ENCODE data around the gene GJC2.

Gene GJC2

DNA sequence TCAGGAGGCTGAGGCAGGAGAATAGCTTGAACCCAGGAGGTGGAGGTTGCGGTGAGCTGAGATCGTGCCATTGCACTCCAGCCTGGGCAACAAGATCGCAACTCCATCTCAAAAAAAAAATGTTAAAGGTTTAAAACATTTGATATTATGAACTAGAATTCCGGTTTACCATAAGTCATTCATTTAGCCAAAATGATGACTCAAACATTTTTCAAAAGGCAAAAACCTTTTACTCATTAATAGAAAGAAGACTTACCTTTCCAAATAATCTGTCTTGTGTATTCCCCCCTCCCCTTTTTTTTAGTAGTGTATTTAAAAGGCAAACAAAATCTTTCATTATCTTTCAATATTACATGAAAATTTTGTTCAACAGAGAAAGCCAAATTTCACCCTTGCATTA, 32.4 kb upstream of the GJC2 start:
- no peak for DNase-seq

DNA sequence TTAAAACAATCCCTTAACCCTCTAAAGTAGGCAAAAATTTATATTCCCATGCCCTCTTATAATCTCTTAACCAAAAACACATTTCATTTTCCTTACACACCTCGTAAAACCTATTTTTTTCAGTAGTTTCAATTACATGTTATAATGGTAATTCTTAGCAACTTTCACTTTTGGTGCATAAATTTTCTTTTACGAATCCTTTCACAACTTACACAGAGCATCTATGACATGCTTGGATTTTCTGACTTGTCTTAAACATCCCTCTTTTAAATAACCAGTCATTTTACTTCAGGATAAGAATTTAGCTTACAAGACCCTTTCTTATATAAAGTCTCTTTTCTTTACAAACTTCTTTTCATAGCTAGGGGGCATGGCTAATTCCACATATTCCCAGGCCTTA, 31.7 kb upstream of the GJC2 start:
- DNase-seq = no peak

DNA sequence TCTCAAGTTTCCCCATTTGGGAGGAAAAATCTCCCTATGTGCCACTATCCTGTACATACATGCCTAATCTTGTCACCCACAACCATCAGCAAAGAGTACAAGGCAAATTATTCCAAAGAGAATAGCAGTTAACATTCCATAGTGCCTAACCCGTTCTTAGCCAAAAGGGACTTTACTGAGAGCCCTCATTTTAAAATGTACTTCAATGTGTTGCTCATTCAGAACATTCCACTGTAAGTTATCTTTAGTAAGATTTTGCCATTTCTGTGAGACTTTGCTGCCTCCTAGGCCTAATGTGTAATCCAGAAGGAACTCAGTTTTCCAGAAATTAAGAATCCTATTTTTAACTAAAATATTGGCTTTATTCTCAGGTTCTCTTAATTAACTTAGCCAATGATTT, 29.4 kb upstream of the GJC2 start:
- no peak for DNase-seq

DNA sequence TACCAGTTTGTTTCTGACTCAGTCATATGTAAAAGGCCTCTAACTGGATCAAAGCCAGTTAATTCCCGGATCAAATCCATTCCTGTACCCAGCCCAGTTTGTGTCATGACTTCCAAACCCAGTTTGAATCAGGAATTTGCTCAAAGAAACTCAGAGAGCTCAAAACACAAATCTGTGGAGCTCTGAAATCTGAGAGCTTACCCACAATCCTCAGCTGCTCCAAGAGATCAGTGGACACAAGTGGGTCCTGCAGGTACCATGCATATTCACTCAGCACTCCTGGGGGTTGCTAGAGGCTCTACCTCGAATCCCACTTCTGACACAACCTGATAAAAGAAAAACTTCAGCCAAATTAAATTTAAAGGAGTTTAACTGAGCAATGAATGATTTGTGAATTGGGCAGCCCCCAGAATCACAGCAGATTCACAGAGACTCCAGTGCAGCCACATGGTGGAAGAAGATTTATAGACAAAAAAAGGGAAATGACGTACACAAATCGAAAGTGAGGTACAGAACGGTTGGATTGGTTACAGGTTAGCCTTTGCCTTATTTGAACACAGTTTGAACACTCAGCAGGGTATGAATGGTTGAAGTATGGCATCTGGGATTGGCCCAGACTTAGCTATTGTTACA, 28.8 kb upstream of the GJC2 start:
- DNase-seq = no peak

DNA sequence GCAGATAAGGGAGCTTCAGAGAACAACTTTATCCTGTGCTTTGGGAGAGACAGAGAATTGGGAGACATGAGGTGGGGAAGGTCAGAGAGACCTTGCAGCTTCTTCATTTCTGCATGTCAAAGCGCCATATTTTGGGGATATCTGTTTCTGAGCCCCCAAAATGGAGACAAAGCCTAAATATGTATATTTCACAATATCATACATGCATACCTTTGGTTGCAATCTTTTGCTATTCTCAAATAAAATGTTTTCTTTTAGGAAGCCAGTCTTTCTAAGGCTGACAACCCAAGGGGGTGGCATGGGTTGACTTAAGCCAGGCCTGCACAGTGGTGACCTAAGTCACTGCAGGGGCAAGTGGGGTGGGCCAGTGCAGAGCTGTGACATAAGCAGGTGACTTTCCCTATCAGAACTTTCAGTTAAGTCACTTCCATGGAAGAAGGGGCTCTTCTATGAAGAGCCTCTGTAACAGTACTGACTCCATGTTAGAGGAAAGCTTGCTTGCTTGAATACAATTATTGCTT, 26.7 kb upstream of the GJC2 start:
- no peak for DNase-seq

DNA sequence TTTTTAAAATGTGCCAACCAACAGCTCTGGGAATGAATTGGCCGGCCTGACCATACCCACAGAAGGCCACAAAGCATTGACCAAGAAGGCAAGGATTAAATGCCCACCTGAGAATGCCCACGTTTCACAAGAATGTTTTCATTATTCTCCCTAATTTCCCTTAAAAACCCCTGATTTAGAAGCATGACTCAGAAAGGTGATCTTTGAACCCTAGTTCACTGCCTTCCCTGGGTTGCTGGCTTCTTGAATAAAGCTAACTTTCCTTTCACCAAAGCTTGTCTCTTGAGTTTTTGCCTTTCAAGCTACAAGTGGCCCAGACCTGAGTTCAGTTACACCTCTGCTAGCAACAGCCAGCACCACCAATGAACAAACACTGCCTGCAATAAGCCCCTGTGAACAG, 26.2 kb upstream of the GJC2 start:
- no peak for DNase-seq

DNA sequence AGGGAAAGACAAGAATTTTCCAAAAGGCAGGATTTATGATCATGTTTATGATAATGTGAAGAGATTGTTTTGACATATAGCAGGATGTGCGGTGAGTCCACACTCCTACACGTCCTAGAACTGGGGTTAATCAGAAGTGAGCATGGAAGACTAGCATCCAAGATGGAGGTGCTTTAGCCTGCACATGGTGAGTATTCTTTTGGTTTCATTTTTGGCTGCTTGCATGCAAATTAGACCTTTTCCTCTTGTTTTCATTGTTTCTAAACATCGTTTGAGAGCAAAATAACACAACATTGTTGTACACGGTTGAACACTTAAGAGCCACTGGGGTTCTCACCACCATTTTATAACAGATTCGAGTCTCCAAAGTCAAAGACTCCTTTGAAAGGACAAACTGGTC, 24.5 kb upstream of the GJC2 start:
- no peak for DNase-seq

DNA sequence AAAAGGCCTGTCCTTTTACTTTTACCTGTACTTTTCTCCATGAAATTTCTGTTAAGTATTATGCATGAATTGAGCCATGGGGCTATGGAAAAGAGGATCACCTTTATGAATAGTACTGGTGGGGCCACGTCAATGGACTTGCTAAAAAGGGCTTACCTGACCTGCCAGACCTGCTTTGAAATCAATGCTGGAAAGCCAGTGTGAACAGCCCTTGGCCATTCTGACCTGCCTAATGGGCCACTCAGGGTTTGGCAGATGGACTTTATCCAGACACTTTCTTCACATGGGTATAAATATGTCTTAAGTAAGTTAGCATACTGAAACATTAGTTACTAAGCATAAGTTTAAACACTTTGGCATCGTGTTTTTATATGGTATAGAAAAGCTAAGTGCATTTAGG, 18.0 kb upstream of the GJC2 start:
- no peak for DNase-seq

DNA sequence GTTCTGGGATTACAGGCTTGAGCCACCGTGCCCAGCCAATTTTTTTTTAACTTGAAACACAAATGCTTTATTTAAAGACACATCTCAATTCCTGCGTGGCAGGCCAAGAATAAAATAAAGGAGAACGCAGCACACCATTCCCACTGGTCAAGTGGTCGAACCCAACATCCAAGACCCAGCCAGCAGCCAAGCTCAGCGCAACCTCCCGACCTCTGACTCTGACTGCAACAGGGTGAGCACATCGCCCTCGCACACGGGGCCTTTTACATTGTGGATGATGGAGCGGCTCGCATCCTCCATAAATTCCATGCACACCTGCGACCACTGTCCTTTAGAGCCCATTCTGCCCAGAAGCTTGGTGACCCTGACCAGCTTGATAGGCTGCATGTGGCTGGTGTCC, 15.1 kb upstream of the GJC2 start:
- no peak for DNase-seq

DNA sequence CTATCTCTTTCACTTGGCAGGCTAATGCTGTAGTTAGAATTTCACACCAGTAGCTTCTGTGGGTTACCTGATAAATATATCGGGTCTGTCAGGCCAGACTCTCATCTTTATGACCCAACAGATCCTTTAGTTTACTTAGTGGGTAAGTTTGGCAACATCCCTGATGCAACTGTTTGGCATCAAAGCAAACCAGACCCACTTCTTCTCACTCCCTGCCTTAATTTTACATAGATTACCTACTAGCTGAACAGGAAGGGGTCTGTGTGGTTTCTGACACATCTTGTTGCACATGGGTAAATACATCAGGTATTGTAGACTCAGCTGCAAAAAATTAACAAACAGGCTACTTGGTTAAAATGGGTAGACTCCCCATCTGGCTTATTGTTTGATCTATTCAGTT, 12.8 kb upstream of the GJC2 start:
- DNase-seq = no peak

DNA sequence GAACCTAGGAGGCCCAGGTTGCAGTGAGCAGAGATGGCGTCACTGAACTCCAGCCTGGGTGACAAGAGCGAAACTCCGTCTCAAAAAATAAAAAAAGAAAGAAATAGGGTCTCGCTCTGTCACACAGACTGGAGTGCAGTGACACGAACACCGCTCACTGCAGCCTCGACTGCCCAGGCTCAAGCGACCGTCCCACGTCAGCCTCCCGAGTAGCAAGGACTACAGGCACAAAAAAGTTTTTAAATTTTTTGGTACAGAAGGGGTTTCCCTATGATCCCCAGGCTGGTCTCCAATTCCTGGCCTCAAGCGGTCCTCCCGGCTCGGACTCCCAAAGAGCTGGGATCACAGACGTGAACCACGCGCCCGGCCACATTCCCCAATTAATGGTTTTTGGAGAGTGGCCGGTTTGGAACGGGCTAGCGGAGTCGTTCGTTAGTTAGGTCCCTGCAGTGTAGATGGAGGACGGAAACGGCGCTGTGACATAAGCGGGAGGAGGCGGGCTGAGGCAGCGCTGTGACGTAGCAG, 10.3 kb upstream of the GJC2 start:
- DNase-seq = no peak

DNA sequence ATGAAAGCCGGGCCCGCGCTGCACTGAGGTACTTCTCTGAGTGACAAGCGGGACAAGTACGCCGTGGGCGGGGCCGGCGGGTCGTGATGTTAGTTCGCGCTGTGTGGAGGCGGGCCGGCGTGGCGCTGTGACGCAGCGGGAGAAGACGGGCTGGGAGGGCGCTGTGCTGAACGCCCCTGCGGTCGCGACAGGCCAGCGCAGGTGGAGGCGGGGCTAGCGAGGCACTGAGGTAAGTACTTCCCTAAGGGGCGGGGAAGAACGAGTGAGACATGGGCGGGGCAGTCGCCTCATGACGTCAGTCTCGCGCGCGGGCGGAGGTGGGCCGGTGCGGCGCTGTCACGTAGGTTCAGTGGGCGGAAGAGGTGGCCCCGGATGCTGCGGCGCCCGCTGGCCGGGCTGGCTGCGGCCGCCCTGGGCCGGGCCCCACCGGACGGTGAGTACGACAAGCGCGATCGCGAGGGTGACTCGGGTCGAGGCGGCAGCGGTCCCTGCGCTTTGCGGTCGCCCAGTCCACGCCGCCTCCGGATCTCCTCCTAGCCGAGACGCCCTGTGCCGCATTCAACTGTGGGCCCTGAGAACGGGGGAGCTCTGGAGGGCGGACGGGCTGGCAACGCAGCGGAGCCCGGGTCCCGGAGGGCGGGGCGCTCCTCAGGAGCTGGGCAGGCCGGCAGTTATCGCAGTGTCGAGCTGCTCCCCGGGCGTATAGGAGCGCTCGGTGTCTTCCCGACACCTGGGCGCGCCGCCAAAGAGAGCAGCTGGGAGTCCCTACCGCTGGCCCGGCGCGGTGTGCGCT, 9.6 kb upstream of the GJC2 start, which contains the start of gene GUK1:
Gene GUK1 (plus strand): TSS at position 349 of the 793 bp plus-strand sequence. CDS start 24 bp downstream, at position 373.
- peak; percentile 100 for DNase-seq

DNA sequence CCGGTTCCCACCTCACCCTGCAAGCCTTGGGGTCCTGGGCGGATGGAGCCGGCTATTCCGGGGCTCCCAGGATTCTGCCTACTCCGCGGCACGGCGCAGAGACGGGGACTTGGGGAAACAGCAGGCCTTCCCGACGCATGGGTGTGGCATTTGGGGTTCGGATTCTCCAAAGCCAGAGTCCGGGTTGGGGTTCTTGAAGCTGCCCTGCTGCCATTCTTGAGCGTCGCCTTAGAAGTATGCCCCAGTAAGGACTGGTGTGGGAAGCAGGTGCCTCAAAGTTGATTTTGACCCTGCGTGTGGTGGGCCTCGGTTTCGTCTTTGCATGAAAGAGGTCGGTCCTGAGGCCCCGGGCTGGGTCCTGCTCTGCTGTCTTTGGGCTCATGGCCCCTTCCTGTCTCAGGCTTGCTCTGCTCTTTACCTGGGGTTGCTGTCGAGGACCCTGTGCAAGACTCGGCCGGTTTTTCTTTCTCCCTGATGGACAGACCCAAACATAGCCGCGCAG, 9.0 kb upstream of the GJC2 start:
- DNase-seq = no peak

DNA sequence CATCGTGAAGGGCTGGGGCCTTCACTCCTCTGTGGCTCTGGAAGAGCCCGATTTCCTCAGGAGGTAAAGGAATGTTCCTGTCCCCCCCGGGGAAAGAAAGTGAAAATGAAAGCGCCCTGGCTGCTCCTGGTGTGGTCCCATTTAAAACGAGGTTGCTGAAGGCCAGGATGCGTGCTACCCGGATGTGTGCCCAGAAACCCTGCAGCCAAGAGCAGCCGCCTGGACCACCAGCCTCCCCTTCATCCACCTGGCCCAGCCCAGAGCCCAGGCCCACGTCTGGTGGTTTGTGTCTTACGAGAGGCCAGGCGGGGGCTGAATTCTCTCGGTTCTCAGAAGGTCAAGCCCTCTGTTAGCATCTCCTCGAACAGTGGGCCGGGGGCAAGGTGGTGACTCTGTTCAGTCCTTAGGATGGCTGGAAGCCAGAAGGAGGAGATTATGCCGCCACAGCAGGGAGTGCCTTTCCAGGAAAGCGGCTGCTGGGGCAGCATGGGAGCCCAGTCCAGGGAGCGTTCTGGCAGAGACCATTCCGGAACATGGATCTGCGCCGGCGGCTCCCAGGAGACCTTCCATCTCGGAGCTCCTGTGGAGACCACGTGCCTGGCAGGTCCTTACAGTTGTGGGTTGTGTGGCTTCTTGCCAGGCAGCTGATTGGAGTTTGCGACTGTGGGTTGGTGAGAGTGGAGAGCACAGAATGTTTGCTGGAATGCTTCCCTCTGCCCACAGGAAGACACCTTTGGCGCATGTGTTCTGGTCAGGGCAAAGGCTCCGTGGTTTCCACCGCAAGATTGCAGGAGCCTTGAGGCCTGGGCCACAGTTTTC, 8.3 kb upstream of the GJC2 start:
- DNase-seq = no peak

DNA sequence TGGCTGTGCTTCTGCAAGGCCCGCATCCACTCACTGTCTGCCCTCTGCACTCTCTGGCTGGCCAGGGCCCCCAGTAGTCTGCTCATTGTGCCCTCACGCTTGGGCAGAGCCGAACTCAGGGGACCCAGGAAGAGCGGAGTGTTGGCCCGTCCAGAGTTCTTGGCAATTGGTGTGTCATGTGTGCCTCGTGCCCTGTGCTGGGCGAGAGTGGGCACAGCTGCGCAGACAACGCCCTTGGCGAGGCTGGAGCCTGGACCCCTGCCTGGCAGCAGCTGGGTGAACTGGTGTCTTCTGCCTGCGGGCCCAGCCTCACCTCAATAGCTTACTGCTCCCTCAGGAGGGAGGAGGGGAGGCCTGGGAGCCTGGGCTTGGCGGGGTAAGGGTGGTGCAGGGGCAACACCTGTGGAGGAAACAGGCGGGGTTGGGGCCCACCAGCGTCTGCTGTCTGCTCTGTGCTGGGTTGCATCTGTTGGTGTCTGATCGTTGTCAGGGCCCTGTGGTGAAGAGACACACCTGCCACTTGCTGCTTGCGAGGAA, 7.5 kb upstream of the GJC2 start:
- DNase-seq = no peak

DNA sequence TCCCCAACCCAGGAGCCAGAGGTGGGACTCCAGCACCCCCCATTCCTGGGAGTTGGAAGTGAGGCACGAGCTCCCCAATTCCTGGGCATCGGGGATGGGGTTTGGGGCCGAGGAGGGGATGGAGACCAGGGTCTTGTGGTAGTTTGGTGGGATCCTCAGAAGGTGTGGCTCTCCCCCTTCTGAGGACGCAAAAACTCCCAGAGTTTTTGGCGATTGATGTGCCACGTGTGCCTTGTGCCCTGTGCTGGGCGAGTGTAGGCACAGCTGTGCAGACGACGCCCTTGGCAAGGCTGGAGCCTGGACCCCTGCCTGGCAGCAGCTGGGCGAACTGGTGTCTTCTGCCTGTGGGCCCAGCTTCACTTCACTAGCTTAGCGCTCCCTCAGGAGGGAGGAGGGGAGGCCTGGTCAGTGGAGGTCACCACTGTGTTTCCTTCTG, 7.0 kb upstream of the GJC2 start:
- no peak for DNase-seq

DNA sequence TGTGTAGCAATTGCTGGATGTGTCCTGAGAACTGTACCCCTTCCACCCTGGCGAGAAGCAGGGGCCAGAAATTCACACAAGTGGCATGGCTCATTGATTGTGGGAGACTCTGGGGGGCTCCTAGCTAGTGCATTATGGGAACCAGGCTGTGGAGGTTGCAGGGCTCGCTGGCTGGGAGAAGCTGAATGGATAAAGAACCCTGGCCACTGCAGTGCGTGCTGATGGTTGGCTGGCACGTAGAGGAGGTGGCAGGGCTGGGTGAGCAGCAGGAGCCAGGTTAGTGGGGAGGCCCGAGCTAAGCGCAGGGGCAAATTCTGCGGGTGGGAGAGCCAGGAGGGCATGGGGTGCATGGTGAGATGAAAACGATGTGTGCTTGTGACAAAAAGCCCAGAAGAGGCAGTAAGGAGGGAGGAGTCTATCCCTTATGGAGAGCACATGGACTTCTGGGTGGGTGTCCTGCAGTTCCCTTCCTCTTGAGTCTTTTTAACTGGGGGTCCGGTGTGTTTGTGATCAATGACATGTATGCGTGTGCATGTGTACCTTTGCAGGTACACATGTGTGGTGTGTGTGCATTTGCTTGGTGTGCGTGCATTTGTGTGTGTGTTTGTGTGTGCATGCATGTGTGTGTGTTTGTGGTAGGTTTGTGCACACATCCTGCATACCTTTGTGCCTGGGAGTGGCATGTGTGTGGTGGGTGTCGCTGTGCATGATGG, 6.1 kb upstream of the GJC2 start:
- DNase-seq = no peak

DNA sequence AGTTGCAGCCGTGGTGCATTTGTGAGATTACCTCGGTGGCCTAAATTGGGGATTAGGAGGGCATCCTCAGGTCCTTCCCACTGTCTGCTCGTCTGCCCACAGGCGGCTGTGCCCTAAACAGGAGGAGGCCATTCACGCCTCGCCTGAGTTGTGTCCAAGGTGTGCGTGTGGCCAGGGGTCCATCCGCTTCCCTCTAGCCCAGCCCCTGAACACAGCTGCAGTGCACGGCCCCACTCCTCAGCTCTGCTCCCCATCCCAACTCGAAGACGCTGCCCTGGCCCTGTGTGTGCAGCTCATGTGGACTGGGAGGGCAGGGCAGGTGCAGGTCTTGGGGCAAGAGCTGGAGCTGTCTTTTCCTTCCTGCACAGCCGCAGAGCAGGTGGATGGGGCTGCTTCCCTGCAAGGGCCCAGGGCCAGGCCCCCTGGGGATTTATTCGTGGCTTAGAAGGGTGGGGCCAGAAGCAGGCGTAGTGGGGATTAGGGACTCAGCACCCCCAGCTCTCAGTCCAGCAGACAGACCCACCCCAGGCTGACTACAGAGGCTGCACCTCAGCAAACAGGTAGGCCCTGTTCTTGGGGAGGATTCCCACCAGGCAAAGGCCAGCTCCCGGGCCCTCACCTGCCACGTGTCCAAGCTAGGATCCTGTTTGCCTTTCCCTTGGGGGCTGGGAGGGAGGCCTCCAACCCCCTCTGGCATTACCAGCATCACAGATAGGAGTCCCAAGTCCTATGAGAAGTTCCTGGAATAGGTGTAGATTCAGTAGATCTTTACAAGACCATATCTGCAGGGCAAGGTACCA, 5.3 kb upstream of the GJC2 start:
- no peak for DNase-seq

DNA sequence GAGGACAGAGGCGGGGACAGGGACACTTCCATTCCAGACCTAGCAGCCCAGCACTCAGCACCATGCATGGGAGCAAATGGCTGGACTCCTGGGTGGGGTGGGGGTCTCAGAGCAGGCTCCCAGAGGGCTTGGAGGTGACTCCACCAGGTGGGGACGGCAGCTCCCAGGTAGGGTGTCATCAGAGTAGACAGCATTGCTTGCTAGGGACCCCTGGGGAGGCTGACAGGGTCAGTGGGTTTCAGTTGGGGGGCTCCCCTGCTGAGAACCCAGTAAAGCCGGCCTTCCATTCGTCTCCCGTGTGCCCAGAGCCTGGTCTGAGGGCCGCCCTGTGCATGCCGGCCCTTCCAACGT, 4.8 kb upstream of the GJC2 start:
- no peak for DNase-seq

DNA sequence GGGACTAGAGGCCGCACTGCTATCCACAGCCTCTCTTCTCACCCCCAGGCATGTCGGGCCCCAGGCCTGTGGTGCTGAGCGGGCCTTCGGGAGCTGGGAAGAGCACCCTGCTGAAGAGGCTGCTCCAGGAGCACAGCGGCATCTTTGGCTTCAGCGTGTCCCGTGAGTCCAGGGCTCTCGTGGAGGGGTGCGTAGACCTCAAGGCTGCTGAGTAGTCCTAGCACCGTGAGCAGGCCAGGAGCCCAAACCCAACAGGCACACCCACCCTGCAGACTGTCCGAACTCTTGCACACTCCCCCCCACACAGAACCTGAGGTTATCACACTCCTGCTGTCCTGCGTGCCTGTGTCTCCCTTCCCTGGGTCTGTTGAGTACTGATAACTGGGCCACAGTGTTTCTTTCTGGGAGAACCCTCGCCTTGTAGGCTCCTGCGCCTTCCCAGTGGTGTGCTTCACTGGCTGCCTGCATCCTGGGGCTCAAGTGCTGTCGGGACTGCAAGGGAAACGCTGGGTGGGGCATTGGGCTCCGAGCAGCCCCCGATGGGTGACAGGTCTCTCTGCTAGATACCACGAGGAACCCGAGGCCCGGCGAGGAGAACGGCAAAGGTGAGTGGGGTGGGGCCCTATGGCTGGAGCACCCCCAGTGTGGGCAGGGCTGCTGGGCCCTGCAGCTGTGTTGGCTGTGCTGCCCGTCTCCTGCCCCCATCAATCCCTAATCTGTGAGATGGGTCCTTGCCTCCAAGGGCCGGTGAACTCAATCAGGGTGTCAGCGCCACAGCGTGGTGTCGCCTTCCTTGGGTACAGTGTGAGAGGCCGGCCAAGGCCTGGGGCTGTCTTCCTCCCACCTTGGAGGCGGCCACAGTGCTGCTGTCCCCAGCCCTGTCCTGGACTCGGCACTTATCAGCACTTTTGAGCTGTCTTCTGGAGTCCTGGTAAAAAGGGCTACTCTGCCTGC, 4.0 kb upstream of the GJC2 start:
- DNase-seq = no peak
